HL-60 (cell line): Measurements from ENCODE around the gene UIMC1.

ENCODE experiments used
- DNase-seq, 2 experiments: peaks; one replicate each; pipeline ENCODE4 v3.0.0-alpha.2; 2010 to 2020; ENCODE audit warnings: low read depth in 1 of 2, low spot score in 1 of 2
- H3K27ac ChIP-seq: fragments of 250-450 bp; sonication (Bioruptor Pico); replicated peaks from 2 replicates; pipeline ENCODE4 v1.5.1; 2020; ENCODE audit warnings: mild to moderate bottlenecking, moderate library complexity
- H3K27me3 ChIP-seq: fragments of 250-450 bp; sonication (Bioruptor Pico); 2 replicates; pipeline ENCODE4 v1.5.1; 2021; ENCODE audit warnings: mild to moderate bottlenecking, moderate library complexity; ENCODE audit not compliant: insufficient read depth, poor library complexity, severe bottlenecking
- H3K4me3 ChIP-seq: replicated peaks from 2 replicates; pipeline ENCODE4 v1.5.1; 2011; ENCODE audit warnings: mild to moderate bottlenecking, control low read depth, low read length; ENCODE audit not compliant: insufficient read depth
- CTCF ChIP-seq: IDR thresholded peaks from one replicate; pipeline ENCODE4 v1.5.1; 2011; ENCODE audit warnings: low read length, control low read depth, inconsistent platforms; ENCODE audit not compliant: insufficient read depth
- GABPA ChIP-seq: IDR thresholded peaks from 2 replicates; pipeline ENCODE4 v1.6.1; 2012; ENCODE audit warnings: low read depth
- POLR2AphosphoS5 ChIP-seq: IDR thresholded peaks from 2 replicates; pipeline ENCODE4 v1.6.1; 2012; ENCODE audit warnings: low read depth
- REST ChIP-seq: IDR thresholded peaks from 2 replicates; pipeline ENCODE4 v1.6.1; 2012; ENCODE audit warnings: low read depth; ENCODE audit not compliant: insufficient replicate concordance
- SPI1 ChIP-seq: IDR thresholded peaks from 2 replicates; pipeline ENCODE4 v1.6.1; 2012; ENCODE audit warnings: low read depth, mild to moderate bottlenecking, borderline replicate concordance

UIMC1 gene

DNA sequence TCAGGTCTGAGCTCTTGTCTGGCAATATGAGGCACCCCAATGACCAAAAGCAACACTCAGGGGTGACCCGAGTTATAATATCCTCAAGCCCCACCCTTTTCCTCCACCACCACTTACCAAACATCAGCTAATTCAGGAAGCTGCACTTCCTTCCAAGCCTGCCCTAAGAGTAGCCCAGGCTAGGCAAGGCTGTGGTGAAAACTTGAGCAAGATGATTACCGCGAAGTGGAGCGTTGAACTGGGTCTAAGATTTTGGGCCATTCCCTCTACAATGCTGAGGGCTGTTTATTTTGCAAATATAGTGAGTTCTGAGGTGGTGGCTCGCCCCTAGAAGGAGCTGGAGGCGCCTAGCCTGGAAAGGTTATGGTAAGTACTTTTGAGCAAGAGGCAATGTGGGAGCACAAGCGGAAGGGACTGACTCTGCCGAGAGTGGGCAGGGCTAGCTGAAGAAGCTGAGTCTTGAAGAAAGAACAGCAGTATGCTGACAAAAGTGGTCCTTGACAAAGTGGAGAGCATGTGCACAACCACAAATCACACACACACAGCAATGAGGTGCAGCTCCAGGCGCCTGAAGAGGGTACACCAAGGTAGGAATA is 107.2 kb downstream of the UIMC1 start, which contains the start of gene HK3:
Gene HK3, minus strand, starts transcription at position 51 of the 596 bp plus-strand sequence. CDS start 3,187 bp downstream, outside the sequence.
- DNase-seq: peak; percentile 43 to 93
- no peak for TF ChIP-seq GABPA
- peak; percentile 81 for TF ChIP-seq POLR2AphosphoS5
- TF ChIP-seq SPI1: peak; percentile 91
- Histone ChIP-seq H3K27me3 (no peaks in the 10 kb centered on the region), H3K27ac (peak within 1 kb of the TSS; percentile 69), H3K4me3 (peak within 1 kb of the TSS; percentile 29)

GRCh38 chr5:176897263-176897662 is 109.3 kb downstream of the UIMC1 start:
- DNase-seq: no peak
- Histone ChIP-seq H3K27ac (no peak overlapping the region; the same call in 1 of the 2 replicates), H3K27me3 (no peaks in the 10 kb centered on the region), H3K4me3 (peak overlapping the region; percentile 1; the same call in 1 of the 2 replicates)
- TF ChIP-seq POLR2AphosphoS5 (no peak), REST (no peak), GABPA (no peak), SPI1 (no peak), CTCF (no peak)

- no peak for TF ChIP-seq GABPA
- TF ChIP-seq POLR2AphosphoS5: no peak
- no peak for TF ChIP-seq CTCF
- TF ChIP-seq SPI1: no peak
- no peak for TF ChIP-seq REST
- no peak for DNase-seq
- Histone ChIP-seq H3K27ac (peak overlapping the region; percentile 69), H3K27me3 (no peaks in the 10 kb centered on the region), H3K4me3 (no peak overlapping the region)
These were observed 110.7 kb downstream of the UIMC1 start for GRCh38 chr5:176895831-176896230.

DNA sequence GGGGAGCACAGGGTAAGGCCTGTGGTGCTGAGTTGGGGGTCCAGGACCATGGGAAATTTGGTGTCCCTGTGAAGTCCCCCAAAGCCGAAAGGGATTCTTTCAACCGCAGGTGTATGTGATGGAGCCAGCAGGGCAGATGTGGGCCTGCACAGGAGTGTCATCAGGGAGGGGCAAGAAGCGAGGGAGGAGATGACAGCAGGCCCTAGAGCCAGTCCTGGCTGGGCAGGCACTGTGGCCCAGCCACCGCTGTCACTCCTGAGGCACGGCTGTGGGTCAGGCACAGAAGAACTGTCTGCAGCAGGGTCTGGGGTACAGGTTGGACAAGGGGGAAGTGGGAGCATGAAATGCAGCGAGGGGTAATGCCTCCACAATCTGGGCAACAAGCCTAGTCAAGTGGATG is 112.3 kb downstream of the UIMC1 start:
- TF ChIP-seq POLR2AphosphoS5 (no peak), CTCF (no peak), REST (no peak), GABPA (no peak), SPI1 (no peak)
- H3K27me3 ChIP-seq: no peaks in the 10 kb centered on the region
- no peak for DNase-seq
- H3K4me3 ChIP-seq: no peak overlapping the region
- no peak overlapping the region for H3K27ac ChIP-seq
